ENCODE data around the gene NFATC2.

DNA sequence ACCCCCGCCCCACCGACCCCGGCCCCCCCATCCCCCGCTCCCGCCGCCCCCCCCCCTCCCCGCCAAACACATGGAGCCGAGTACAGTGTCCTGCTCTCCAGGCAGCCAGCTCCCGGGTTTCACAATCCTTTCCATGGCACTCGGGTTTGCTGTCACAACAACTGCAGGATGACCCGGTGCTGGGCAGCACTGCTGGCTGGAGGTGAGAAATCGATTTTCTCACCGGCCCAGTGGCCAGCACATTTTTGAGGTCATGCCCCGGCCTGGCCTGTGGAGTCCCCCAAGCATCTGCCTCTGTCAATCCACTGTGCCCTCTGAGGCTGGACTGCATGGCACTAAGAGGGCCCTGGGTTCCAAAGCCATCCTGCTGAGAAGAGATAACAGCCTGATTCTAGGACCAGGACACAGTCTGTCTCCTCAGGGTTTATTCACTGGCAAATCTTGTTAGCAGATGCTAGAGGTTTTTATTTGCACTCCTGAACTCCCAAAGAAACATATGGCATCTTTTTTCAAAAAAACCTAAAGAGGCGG, 129.5 kb downstream of the NFATC2 start:
- no peak for TF ChIP-seq POLR2AphosphoS5 (IDR thresholded peaks at IDR 0.05; ENCODE audit: low read depth)
- no peak for TF ChIP-seq EZH2 (IDR thresholded peaks at IDR 0.05; ENCODE audit: low read depth, unreplicated experiment)
- TF ChIP-seq CTCF (conservative IDR thresholded peaks at IDR 0.05; ENCODE audit: low read depth in 2 of 2): no peak
- TF ChIP-seq EZH2phosphoT487 (IDR thresholded peaks at IDR 0.05; ENCODE audit: unreplicated experiment): no peak
- TF ChIP-seq ZNF114 (CRISPR knock-in tag; IDR thresholded peaks at IDR 0.05): no peak
- no peak for TF ChIP-seq CREB1 (CRISPR knock-in tag; IDR thresholded peaks at IDR 0.05; ENCODE audit: low read depth)
- TF ChIP-seq STAT1 (IDR thresholded peaks at IDR 0.05; ENCODE audit: unreplicated experiment): no peak
- no peak for TF ChIP-seq JUNB (IDR thresholded peaks at IDR 0.05; ENCODE audit: unreplicated experiment)
- TF ChIP-seq, protein P1, sequence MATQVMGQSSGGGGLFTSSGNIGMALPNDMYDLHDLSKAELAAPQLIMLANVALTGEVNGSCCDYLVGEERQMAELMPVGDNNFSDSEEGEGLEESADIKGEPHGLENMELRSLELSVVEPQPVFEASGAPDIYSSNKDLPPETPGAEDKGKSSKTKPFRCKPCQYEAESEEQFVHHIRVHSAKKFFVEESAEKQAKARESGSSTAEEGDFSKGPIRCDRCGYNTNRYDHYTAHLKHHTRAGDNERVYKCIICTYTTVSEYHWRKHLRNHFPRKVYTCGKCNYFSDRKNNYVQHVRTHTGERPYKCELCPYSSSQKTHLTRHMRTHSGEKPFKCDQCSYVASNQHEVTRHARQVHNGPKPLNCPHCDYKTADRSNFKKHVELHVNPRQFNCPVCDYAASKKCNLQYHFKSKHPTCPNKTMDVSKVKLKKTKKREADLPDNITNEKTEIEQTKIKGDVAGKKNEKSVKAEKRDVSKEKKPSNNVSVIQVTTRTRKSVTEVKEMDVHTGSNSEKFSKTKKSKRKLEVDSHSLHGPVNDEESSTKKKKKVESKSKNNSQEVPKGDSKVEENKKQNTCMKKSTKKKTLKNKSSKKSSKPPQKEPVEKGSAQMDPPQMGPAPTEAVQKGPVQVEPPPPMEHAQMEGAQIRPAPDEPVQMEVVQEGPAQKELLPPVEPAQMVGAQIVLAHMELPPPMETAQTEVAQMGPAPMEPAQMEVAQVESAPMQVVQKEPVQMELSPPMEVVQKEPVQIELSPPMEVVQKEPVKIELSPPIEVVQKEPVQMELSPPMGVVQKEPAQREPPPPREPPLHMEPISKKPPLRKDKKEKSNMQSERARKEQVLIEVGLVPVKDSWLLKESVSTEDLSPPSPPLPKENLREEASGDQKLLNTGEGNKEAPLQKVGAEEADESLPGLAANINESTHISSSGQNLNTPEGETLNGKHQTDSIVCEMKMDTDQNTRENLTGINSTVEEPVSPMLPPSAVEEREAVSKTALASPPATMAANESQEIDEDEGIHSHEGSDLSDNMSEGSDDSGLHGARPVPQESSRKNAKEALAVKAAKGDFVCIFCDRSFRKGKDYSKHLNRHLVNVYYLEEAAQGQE (IDR thresholded peaks at IDR 0.05; ENCODE audit: unreplicated experiment): no peak
- TF ChIP-seq, protein P2, sequence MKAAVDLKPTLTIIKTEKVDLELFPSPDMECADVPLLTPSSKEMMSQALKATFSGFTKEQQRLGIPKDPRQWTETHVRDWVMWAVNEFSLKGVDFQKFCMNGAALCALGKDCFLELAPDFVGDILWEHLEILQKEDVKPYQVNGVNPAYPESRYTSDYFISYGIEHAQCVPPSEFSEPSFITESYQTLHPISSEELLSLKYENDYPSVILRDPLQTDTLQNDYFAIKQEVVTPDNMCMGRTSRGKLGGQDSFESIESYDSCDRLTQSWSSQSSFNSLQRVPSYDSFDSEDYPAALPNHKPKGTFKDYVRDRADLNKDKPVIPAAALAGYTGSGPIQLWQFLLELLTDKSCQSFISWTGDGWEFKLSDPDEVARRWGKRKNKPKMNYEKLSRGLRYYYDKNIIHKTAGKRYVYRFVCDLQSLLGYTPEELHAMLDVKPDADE (IDR thresholded peaks at IDR 0.05): no peak
